ENCODE results near the gene NFU1.

NFU1 gene

GRCh38 chr2:69375494-69376353, 61.5 kb downstream of the NFU1 start:
- H3K9me3 ChIP-seq (ENCODE audit: control insufficient read depth, low read length), result no peaks in the 10 kb centered on the region
- H3K9ac ChIP-seq (ENCODE audit: low read length), result no peak overlapping the region
- no peak overlapping the region for H3K27ac ChIP-seq (ENCODE audit: low read length, poor library complexity, severe bottlenecking)
- no peak overlapping the region for H2BK5ac ChIP-seq (ENCODE audit: low read depth, low read length, poor library complexity, severe bottlenecking)
- H3K4ac ChIP-seq (ENCODE audit: low read depth in 1 of 2, low read length in 2 of 2), result no peak overlapping the region
- H2BK15ac ChIP-seq (ENCODE audit: low read depth, poor library complexity, severe bottlenecking), result no peak overlapping the region
- no peak overlapping the region for H2AFZ ChIP-seq (ENCODE audit: low read depth, low read length)
- H3K4me2 ChIP-seq (ENCODE audit: low read length, poor library complexity, severe bottlenecking), result no peak overlapping the region
- no peak overlapping the region for H3K4me3 ChIP-seq (ENCODE audit: insufficient read depth in 1 of 2, low read depth in 1 of 2, low read length in 2 of 2)
- H2BK120ac ChIP-seq (ENCODE audit: low read depth, low read length), result no peak overlapping the region
- H3K27me3 ChIP-seq (ENCODE audit: control insufficient read depth in 1 of 2, insufficient read depth in 1 of 2, low read length in 2 of 2), result no peaks in the 10 kb centered on the region
- H3K14ac ChIP-seq (ENCODE audit: low read length in 2 of 2), result no peak overlapping the region
- no peak overlapping the region for H4K91ac ChIP-seq (ENCODE audit: low read length)
- H2BK12ac ChIP-seq (ENCODE audit: low read length in 2 of 2), result no peak overlapping the region
- no peak overlapping the region for H3K18ac ChIP-seq (ENCODE audit: low read depth in 1 of 2, low read length in 2 of 2)
- no peak overlapping the region for H4K8ac ChIP-seq (ENCODE audit: low read length)
- 92% methylated on average over 6 of the region's 8 CpGs for WGBS
- H3K4me1 ChIP-seq (ENCODE audit: control insufficient read depth, insufficient read depth, low read depth, low read length), result peaks cover 8% of the 10 kb centered on the region
- no peak overlapping the region for H2AK5ac ChIP-seq (ENCODE audit: low read length, severe bottlenecking)
- H3K23ac ChIP-seq (ENCODE audit: low read length in 2 of 2), result no peak overlapping the region
- H3K36me3 ChIP-seq (ENCODE audit: control insufficient read depth in 1 of 2, insufficient read depth in 2 of 2, low read depth in 1 of 2, low read length in 2 of 2), result peaks cover 16 to 26% of the 10 kb centered on the region in 2 experiments
- H3K79me1 ChIP-seq (replicated peaks; ENCODE audit: low read length, poor library complexity, severe bottlenecking), result peaks cover 1% of the 10 kb centered on the region
- DNase-seq, result peak; percentile 43

- Histone ChIP-seq H2BK15ac (ENCODE audit: low read depth, poor library complexity, severe bottlenecking) (no peak overlapping the region), H2BK120ac (ENCODE audit: low read depth, low read length) (no peak overlapping the region), H3K14ac (ENCODE audit: low read length in 2 of 2) (no peak overlapping the region), H3K4me3 (ENCODE audit: insufficient read depth in 1 of 2, low read depth in 1 of 2, low read length in 2 of 2) (no peak overlapping the region), H3K27me3 (ENCODE audit: control insufficient read depth in 1 of 2, insufficient read depth in 1 of 2, low read length in 2 of 2) (no peaks in the 10 kb centered on the region), H2BK5ac (ENCODE audit: low read depth, low read length, poor library complexity, severe bottlenecking) (no peak overlapping the region), H3K18ac (ENCODE audit: low read depth in 1 of 2, low read length in 2 of 2) (no peak overlapping the region), H3K23ac (ENCODE audit: low read length in 2 of 2) (no peak overlapping the region), H3K27ac (ENCODE audit: low read length, poor library complexity, severe bottlenecking) (no peak overlapping the region), H3K9ac (ENCODE audit: low read length) (no peak overlapping the region), H4K8ac (ENCODE audit: low read length) (no peak overlapping the region), H3K36me3 (ENCODE audit: control insufficient read depth in 1 of 2, insufficient read depth in 2 of 2, low read depth in 1 of 2, low read length in 2 of 2) (peaks cover 20 to 55% of the 10 kb centered on the region in 2 experiments), H3K4me1 (ENCODE audit: control insufficient read depth, insufficient read depth, low read depth, low read length) (peaks cover 3% of the 10 kb centered on the region), H2BK12ac (ENCODE audit: low read length in 2 of 2) (no peak overlapping the region), H2AK5ac (ENCODE audit: low read length, severe bottlenecking) (no peak overlapping the region), H3K4me2 (ENCODE audit: low read length, poor library complexity, severe bottlenecking) (no peak overlapping the region), H3K79me1 (replicated peaks; ENCODE audit: low read length, poor library complexity, severe bottlenecking) (peaks cover 5% of the 10 kb centered on the region), H3K4ac (ENCODE audit: low read depth in 1 of 2, low read length in 2 of 2) (no peak overlapping the region), H4K91ac (ENCODE audit: low read length) (no peak overlapping the region), H2AFZ (ENCODE audit: low read depth, low read length) (no peak overlapping the region), H3K9me3 (ENCODE audit: control insufficient read depth, low read length) (no peaks in the 10 kb centered on the region)
- DNase-seq, result no peak
Measured at GRCh38 chr2:69372767-69373166, 64.5 kb downstream of the NFU1 start.

GRCh38 chr2:69369802-69370201, 67.4 kb downstream of the NFU1 start:
- Histone ChIP-seq H2BK15ac (ENCODE audit: low read depth, poor library complexity, severe bottlenecking) (no peak overlapping the region), H3K4me1 (ENCODE audit: control insufficient read depth, insufficient read depth, low read depth, low read length) (no peaks in the 10 kb centered on the region), H2AK5ac (ENCODE audit: low read length, severe bottlenecking) (no peak overlapping the region), H3K27me3 (ENCODE audit: control insufficient read depth in 1 of 2, insufficient read depth in 1 of 2, low read length in 2 of 2) (no peaks in the 10 kb centered on the region), H3K4me3 (ENCODE audit: insufficient read depth in 1 of 2, low read depth in 1 of 2, low read length in 2 of 2) (no peak overlapping the region), H4K8ac (ENCODE audit: low read length) (no peak overlapping the region), H3K79me1 (replicated peaks; ENCODE audit: low read length, poor library complexity, severe bottlenecking) (peaks cover 6% of the 10 kb centered on the region), H2BK120ac (ENCODE audit: low read depth, low read length) (no peak overlapping the region), H3K4ac (ENCODE audit: low read depth in 1 of 2, low read length in 2 of 2) (no peak overlapping the region), H3K9ac (ENCODE audit: low read length) (no peak overlapping the region), H3K18ac (ENCODE audit: low read depth in 1 of 2, low read length in 2 of 2) (no peak overlapping the region), H3K27ac (ENCODE audit: low read length, poor library complexity, severe bottlenecking) (no peak overlapping the region), H3K9me3 (ENCODE audit: control insufficient read depth, low read length) (no peaks in the 10 kb centered on the region), H4K91ac (ENCODE audit: low read length) (no peak overlapping the region), H3K14ac (ENCODE audit: low read length in 2 of 2) (no peak overlapping the region), H2BK5ac (ENCODE audit: low read depth, low read length, poor library complexity, severe bottlenecking) (no peak overlapping the region), H3K36me3 (ENCODE audit: control insufficient read depth in 1 of 2, insufficient read depth in 2 of 2, low read depth in 1 of 2, low read length in 2 of 2) (peaks cover 25 to 79% of the 10 kb centered on the region in 2 experiments), H3K4me2 (ENCODE audit: low read length, poor library complexity, severe bottlenecking) (no peak overlapping the region), H3K23ac (ENCODE audit: low read length in 2 of 2) (no peak overlapping the region), H2BK12ac (ENCODE audit: low read length in 2 of 2) (no peak overlapping the region), H2AFZ (ENCODE audit: low read depth, low read length) (no peak overlapping the region)
- 100% methylated on average over 1 of the region's 1 CpG for WGBS
- no peak for DNase-seq

- Histone ChIP-seq H2AK5ac (ENCODE audit: low read length, severe bottlenecking) (no peak overlapping the region), H2BK120ac (ENCODE audit: low read depth, low read length) (no peak overlapping the region), H3K9me3 (ENCODE audit: control insufficient read depth, low read length) (no peaks in the 10 kb centered on the region), H3K4me2 (ENCODE audit: low read length, poor library complexity, severe bottlenecking) (no peak overlapping the region), H3K36me3 (ENCODE audit: control insufficient read depth in 1 of 2, insufficient read depth in 2 of 2, low read depth in 1 of 2, low read length in 2 of 2) (peaks cover 28 to 83% of the 10 kb centered on the region in 2 experiments), H2BK15ac (ENCODE audit: low read depth, poor library complexity, severe bottlenecking) (no peak overlapping the region), H3K4ac (ENCODE audit: low read depth in 1 of 2, low read length in 2 of 2) (no peak overlapping the region), H3K27me3 (ENCODE audit: control insufficient read depth in 1 of 2, insufficient read depth in 1 of 2, low read length in 2 of 2) (no peaks in the 10 kb centered on the region), H3K4me1 (ENCODE audit: control insufficient read depth, insufficient read depth, low read depth, low read length) (no peaks in the 10 kb centered on the region), H2BK5ac (ENCODE audit: low read depth, low read length, poor library complexity, severe bottlenecking) (no peak overlapping the region), H4K91ac (ENCODE audit: low read length) (no peak overlapping the region), H3K79me1 (replicated peaks; ENCODE audit: low read length, poor library complexity, severe bottlenecking) (peaks cover 8% of the 10 kb centered on the region), H3K9ac (ENCODE audit: low read length) (no peak overlapping the region), H2BK12ac (ENCODE audit: low read length in 2 of 2) (no peak overlapping the region), H3K4me3 (ENCODE audit: insufficient read depth in 1 of 2, low read depth in 1 of 2, low read length in 2 of 2) (no peak overlapping the region), H3K18ac (ENCODE audit: low read depth in 1 of 2, low read length in 2 of 2) (no peak overlapping the region), H3K27ac (ENCODE audit: low read length, poor library complexity, severe bottlenecking) (no peak overlapping the region), H3K23ac (ENCODE audit: low read length in 2 of 2) (no peak overlapping the region), H3K14ac (ENCODE audit: low read length in 2 of 2) (no peak overlapping the region), H4K8ac (ENCODE audit: low read length) (no peak overlapping the region), H2AFZ (ENCODE audit: low read depth, low read length) (no peak overlapping the region)
- no peak for DNase-seq
- WGBS, result 95% methylated on average over 7 of the region's 7 CpGs
Measured at GRCh38 chr2:69368588-69368987, 68.6 kb downstream of the NFU1 start.

All from mesenchymal stem cell (in vitro differentiated cells and primary cell).